Activated CD4-positive, alpha-beta memory T cell treated with anti-CD3 and anti-CD28 coated beads for 36 hours (primary cell): Measurements from ENCODE around the gene KLRB1. TPM values are rescaled to one million over a fixed set of nuclear protein-coding genes. Genes with fewer than 3 reads are reported as not detected.
"Not testable (repeated sequence)": the region's sequence is repeated elsewhere in the genome, so short reads cannot be mapped to it uniquely, and the experiment has no call there.

Experiments
- CTCF ChIA-PET: fragments of 350-600 bp; sonication (Branson Sonifier 250); formaldehyde crosslinking; loops from one replicate; lab custom pipeline; 2021; ENCODE audit warnings: antibody characterized with exemption, inconsistent platforms; lab: Charles Lee
- POLR2A ChIA-PET: fragments of 350-600 bp; sonication (Branson Sonifier 250); formaldehyde crosslinking; loops from one replicate; lab custom pipeline; 2021; ENCODE audit warnings: antibody characterized with exemption; lab: Charles Lee
- DNase-seq: peaks from one replicate; pipeline ENCODE4 v3.0.0-alpha.2; 2020
- H3K27ac Mint-ChIP-seq: one replicate; pipeline ENCODE4 v1.8.0; 2021; ENCODE audit warnings: mixed read lengths
- H3K27me3 Mint-ChIP-seq: one replicate; pipeline ENCODE4 v1.8.0; 2021; ENCODE audit warnings: mixed read lengths
- H3K36me3 Mint-ChIP-seq: one replicate; pipeline ENCODE4 v1.8.0; 2021; ENCODE audit warnings: mixed read lengths
- H3K4me1 Mint-ChIP-seq: one replicate; pipeline ENCODE4 v1.8.0; 2021; ENCODE audit warnings: low read depth, mixed read lengths
- H3K4me3 Mint-ChIP-seq: one replicate; pipeline ENCODE4 v1.8.0; 2021; ENCODE audit warnings: mild to moderate bottlenecking, mixed read lengths
- H3K9me3 Mint-ChIP-seq: one replicate; pipeline ENCODE4 v1.8.0; 2021; ENCODE audit warnings: mixed read lengths
- intact Hi-C: fragments of 100-400 bp; cut with micrococcal nuclease; formaldehyde crosslinking; loops from one replicate; pipeline ENCODE4 v1.15.1; 2023
- total RNA-seq, 2 experiments: library from RNA; stranded (reverse); gene quantifications; one replicate each; pipeline ENCODE4 v1.2.3, GENCODE V29; 2021

KLRB1 gene
- total RNA-seq, 2 experiments from 2014 or later, result 3.6 to 4.9 TPM

DNA sequence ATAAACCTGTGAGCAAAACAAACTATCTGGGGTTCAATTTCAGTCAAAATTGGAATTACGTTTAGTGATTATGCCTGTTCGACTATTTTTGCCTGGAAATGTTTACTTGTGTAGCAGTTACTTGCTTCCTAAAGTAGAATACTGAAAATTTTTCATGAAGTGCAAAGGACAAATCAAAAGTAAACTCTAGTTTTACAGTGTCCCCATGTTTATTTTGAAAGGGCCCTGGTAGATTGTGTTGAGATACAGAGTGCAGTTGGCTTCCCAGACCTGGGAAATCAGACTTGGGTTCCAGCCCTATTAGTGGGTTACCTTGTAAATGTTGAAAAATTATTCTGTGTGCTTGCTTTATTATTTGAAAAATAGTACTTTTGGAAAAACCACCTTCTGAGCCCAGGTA lies 17.3 kb downstream of the KLRB1 start:
- H3K27ac Mint-ChIP-seq, result no peak overlapping the region
- no peaks in the 10 kb centered on the region for H3K4me1 Mint-ChIP-seq
- intact Hi-C loops, result no loop called here
- DNase-seq, result no peak
- H3K9me3 Mint-ChIP-seq, result no peaks in the 10 kb centered on the region
- ChIA-PET CTCF (no interaction called here), POLR2A (no interaction called here)
- H3K36me3 Mint-ChIP-seq, result no peaks in the 10 kb centered on the region
- no peaks in the 10 kb centered on the region for H3K27me3 Mint-ChIP-seq
- no peak overlapping the region for H3K4me3 Mint-ChIP-seq

DNA sequence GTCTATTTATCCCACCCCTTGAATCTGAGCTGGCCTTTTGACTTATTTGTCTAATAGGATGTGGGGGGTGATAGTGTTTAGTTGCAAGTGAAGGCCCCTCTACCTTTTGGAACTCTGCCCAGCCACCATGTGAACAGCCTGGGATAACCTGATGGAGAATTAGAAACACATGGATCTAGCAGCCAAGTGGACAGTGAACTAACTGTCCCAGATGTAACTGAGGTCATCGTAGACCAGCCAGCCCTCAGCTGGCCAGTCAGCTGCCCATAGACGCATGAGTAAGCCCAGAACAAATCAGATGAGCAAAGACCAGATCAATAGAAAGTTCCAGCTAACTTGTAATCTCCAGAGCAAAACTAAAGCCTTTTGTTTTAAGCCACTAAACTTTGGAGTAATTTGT lies 19.0 kb downstream of the KLRB1 start:
- no peak for DNase-seq
- no peaks in the 10 kb centered on the region for H3K36me3 Mint-ChIP-seq
- H3K27ac Mint-ChIP-seq, result no peak overlapping the region
- ChIA-PET POLR2A (no interaction called here), CTCF (no interaction called here)
- H3K9me3 Mint-ChIP-seq, result no peaks in the 10 kb centered on the region
- H3K27me3 Mint-ChIP-seq, result no peaks in the 10 kb centered on the region
- intact Hi-C loops, result no loop called here
- H3K4me3 Mint-ChIP-seq, result no peak overlapping the region
- H3K4me1 Mint-ChIP-seq, result no peaks in the 10 kb centered on the region

DNA sequence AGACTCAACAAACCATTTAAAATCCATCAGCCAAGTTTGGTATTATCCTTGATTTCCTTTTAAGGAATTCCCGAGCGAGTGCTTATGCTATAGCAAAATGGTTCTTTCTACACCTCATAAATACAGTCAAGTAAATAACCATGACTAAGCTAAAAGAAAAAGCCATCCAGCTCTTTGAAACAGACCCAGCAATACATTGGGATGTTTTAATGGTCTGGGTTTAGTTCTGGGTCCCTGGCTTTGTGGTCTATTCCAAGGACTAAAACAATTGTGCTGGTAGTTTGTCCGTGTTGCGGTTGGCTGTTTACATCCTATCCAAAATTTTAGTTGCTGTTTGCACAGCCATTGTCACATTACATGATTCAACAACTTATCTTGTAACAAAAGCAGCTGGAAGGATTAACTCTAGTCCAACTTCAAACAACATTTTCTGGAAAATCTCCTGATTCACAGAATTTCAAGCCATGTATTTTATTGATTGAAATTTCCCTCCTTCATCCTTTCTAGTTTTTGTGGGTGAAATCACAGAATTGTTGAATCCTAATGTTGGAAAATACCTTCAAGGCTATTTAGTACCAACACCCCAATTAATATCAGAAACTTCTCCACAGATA lies 19.6 kb downstream of the KLRB1 start:
- intact Hi-C loops, result no loop called here
- no peak overlapping the region for H3K27ac Mint-ChIP-seq
- no peaks in the 10 kb centered on the region for H3K27me3 Mint-ChIP-seq
- DNase-seq, result no peak
- no peaks in the 10 kb centered on the region for H3K4me1 Mint-ChIP-seq
- no peaks in the 10 kb centered on the region for H3K36me3 Mint-ChIP-seq
- no peaks in the 10 kb centered on the region for H3K9me3 Mint-ChIP-seq
- POLR2A ChIA-PET, result no interaction called here
- CTCF ChIA-PET, result no interaction called here
- no peak overlapping the region for H3K4me3 Mint-ChIP-seq

DNA sequence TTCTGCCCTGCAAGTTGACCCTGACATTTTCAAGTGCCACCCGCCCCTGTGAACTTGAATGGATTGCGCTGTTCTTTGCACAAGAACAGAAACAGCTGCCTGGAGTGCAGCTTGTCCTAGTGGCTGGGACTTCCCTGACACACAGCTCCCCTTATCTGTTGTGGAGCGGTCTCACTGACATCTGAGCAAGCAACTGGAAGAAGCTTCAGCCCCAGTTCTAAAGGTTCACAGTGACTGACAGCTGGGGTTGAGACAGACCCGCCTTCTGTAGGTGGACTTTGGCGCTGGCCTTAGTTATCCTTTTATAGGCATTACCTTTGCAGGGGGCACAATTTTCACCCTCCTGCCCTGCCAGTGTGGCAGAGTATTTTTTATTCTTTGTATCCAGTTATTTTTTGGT lies 30.0 kb downstream of the KLRB1 start:
- intact Hi-C loops, result not testable (repeated sequence)

DNA sequence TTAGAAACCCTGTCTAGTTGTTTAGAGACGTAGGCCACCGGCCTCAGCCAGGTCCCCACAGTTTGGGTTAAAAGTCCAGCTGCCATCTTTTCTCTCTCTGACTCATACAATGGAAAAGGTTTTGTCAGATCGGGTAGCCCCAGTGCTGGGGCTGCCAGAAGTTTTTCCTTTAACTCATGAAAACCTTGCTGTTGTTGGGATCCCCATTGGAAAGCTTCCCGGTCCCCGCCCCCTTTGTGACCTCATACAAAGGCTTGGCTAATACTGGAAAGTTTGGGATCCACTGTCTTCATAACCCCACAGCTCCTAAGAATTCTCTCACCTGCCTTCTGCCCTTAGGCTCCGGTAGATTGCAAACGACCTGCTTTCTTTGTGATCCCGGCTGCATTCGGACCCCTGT lies 40.6 kb downstream of the KLRB1 start:
- H3K27ac Mint-ChIP-seq, DNase-seq, H3K4me3 Mint-ChIP-seq, H3K9me3 Mint-ChIP-seq, H3K36me3 Mint-ChIP-seq, H3K4me1 Mint-ChIP-seq, CTCF ChIA-PET, intact Hi-C loops, H3K27me3 Mint-ChIP-seq, POLR2A ChIA-PET: not testable (repeated sequence)

More for the DNA sequence above, 30.0 kb downstream of the KLRB1 start:
- H3K9me3 Mint-ChIP-seq, H3K4me1 Mint-ChIP-seq, DNase-seq, CTCF ChIA-PET, H3K27ac Mint-ChIP-seq, H3K36me3 Mint-ChIP-seq, H3K4me3 Mint-ChIP-seq, POLR2A ChIA-PET, H3K27me3 Mint-ChIP-seq: not testable (repeated sequence)

DNA sequence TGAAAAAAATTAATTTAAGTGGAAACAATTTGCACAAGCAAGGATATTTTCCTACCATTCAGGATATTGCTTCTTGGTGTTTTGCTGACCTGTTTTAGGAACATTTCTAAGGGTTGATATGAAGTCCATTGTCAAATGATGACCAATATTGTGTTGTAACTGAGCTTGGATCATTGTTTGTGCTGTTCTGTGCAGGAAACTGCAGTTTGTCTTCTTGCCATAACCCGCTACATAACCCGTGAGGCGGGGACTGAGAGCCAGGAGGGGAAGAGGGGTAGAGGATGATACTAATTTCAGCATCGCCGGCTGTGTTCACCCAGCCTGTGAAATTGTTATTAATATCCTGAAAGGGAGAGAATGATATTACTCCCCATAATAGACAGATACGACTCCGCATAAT lies 41.6 kb downstream of the KLRB1 start:
- H3K36me3 Mint-ChIP-seq, POLR2A ChIA-PET, H3K4me3 Mint-ChIP-seq, CTCF ChIA-PET, H3K4me1 Mint-ChIP-seq, DNase-seq, intact Hi-C loops, H3K27ac Mint-ChIP-seq, H3K27me3 Mint-ChIP-seq, H3K9me3 Mint-ChIP-seq: not testable (repeated sequence)

DNA sequence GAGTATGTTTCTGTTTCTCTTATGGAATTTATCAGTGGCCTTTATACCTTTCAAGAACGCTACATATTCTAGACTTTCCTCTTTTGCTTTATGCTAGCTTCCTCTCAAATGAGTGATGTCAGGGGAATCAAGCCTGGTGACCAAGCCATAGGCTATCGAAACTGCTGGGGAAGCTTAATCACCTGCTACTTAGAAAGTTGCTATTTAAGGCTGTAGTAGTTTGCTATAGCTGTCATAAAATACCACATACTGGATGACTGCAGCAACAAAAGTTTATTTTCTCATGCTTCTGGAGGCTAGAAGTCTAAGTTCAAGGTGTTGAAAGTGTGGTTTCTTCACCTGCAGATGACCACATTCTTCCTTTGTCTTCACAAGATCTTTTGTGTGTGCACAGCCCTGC lies 43.3 kb downstream of the KLRB1 start:
- H3K36me3 Mint-ChIP-seq, DNase-seq, H3K27me3 Mint-ChIP-seq, H3K9me3 Mint-ChIP-seq, POLR2A ChIA-PET, H3K4me1 Mint-ChIP-seq, H3K27ac Mint-ChIP-seq, CTCF ChIA-PET, H3K4me3 Mint-ChIP-seq, intact Hi-C loops: not testable (repeated sequence)

DNA sequence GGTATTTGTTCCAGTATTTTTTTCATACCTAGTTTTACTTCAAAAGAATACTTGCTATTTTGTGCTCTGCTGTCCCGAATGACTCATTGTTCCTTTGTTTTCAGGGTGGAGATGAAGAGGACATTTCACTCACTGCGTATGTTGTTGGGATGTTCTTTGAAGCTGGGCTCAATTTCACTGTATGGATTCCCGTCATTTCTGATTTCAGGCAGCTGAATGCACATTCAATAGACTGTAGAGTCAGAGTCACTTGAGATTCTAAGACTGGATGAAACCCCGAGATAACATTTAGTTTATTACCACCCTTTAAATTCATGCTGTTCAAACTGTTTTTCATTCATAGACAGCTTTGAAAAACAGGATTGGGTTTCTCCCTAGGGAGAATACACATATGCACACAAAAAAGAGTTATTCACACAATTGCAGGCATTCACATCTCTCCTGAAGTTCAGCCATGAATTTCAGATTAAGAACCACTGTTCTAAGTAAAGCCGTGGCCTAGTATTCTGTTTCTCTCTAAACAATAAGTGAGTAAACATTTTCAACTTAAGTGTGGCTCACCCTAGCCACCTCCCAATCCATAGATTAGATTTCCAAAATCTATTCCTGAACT lies 44.8 kb downstream of the KLRB1 start:
- H3K4me3 Mint-ChIP-seq, intact Hi-C loops, H3K27me3 Mint-ChIP-seq, H3K36me3 Mint-ChIP-seq, POLR2A ChIA-PET, CTCF ChIA-PET, H3K27ac Mint-ChIP-seq, H3K4me1 Mint-ChIP-seq, DNase-seq, H3K9me3 Mint-ChIP-seq: not testable (repeated sequence)

DNA sequence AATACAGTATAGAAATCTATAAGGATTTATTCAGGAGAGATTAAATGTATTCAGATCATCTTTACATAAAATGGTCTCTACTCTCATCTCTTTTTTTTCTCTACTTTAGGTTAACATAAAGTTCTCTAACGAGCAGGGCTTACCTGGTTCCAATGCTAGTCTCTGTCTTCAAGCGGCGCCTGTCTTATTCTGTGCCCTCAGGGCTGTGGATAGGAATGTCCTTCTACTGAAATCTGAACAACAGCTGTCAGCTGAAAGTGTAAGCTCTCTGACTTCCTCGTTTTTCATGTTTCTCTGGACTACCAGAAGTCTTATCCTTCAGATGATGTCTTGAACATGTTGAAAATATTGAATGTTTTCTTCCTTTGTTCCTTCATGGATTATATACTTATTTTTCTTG lies 62.2 kb downstream of the KLRB1 start:
- DNase-seq, H3K4me3 Mint-ChIP-seq, CTCF ChIA-PET, intact Hi-C loops, H3K27ac Mint-ChIP-seq, H3K4me1 Mint-ChIP-seq, POLR2A ChIA-PET, H3K9me3 Mint-ChIP-seq, H3K36me3 Mint-ChIP-seq, H3K27me3 Mint-ChIP-seq: not testable (repeated sequence)

Other genes with a start within 250 kb of the KLRB1 start
- gene CLEC2D, start 61.8 kb upstream of the KLRB1 start, total RNA-seq, result 100 to 1,000 TPM; 191 to 199 TPM
- 1 to 10 TPM; 6.5 to 7.4 TPM for gene CLECL1, start 125.2 kb upstream of the KLRB1 start, total RNA-seq
- gene CD69, start 153.0 kb upstream of the KLRB1 start, total RNA-seq, result 100 to 1,000 TPM; 118 to 120 TPM
- not detected for gene KLRF1, start 219.6 kb upstream of the KLRB1 start, total RNA-seq